DLD1 (cell line): Measurements from ENCODE around the gene HECTD4.

Source experiments
- in situ Hi-C: cut with HindIII; loops from 2 replicates; pipeline ENCODE4 v1.10.0; 2017; ENCODE audit warnings: low sequenced_read_pairs

HECTD4 gene

GRCh38 chr12:112325622-112326207 is 56.5 kb downstream of the HECTD4 start:
- in situ Hi-C loops: no loop called here

- in situ Hi-C loops: no loop called here
These were observed 57.1 kb downstream of the HECTD4 start for GRCh38 chr12:112325157-112325556.

- in situ Hi-C loops: no loop called here
These were observed 59.2 kb downstream of the HECTD4 start for GRCh38 chr12:112322882-112323547.

- in situ Hi-C loops: no loop called here
These were observed 59.8 kb downstream of the HECTD4 start for GRCh38 chr12:112322441-112322840.

GRCh38 chr12:112321245-112321644 is 61.0 kb downstream of the HECTD4 start:
- in situ Hi-C loops: no loop called here

GRCh38 chr12:112319395-112319794 is 62.8 kb downstream of the HECTD4 start:
- in situ Hi-C loops: no loop called here

- in situ Hi-C loops: no loop called here
These were observed 64.8 kb downstream of the HECTD4 start for GRCh38 chr12:112317481-112317880.

GRCh38 chr12:112314981-112315380 is 67.2 kb downstream of the HECTD4 start:
- in situ Hi-C loops: no loop called here

GRCh38 chr12:112309797-112310196 is 72.4 kb downstream of the HECTD4 start:
- in situ Hi-C loops: no loop called here

- in situ Hi-C loops: no loop called here
These were observed 73.6 kb downstream of the HECTD4 start for GRCh38 chr12:112308652-112309051.

- in situ Hi-C loops: no loop called here
These were observed 74.1 kb downstream of the HECTD4 start for GRCh38 chr12:112308161-112308560.

GRCh38 chr12:112307317-112308011 is 74.8 kb downstream of the HECTD4 start:
- in situ Hi-C loops: no loop called here

GRCh38 chr12:112305951-112306350 is 76.3 kb downstream of the HECTD4 start:
- in situ Hi-C loops: no loop called here

- in situ Hi-C loops: no loop called here
These were observed 77.8 kb downstream of the HECTD4 start for GRCh38 chr12:112304436-112304835.

GRCh38 chr12:112303799-112304198 is 78.4 kb downstream of the HECTD4 start:
- in situ Hi-C loops: no loop called here

- in situ Hi-C loops: no loop called here
These were observed 79.2 kb downstream of the HECTD4 start for GRCh38 chr12:112303004-112303403.

GRCh38 chr12:112299704-112300103 is 82.5 kb downstream of the HECTD4 start:
- in situ Hi-C loops: no loop called here

- in situ Hi-C loops: no loop called here
These were observed 85.0 kb downstream of the HECTD4 start for GRCh38 chr12:112297188-112297587.

- in situ Hi-C loops: no loop called here
These were observed 86.0 kb downstream of the HECTD4 start for GRCh38 chr12:112296183-112296582.

GRCh38 chr12:112294793-112295192 is 87.4 kb downstream of the HECTD4 start:
- in situ Hi-C loops: no loop called here

GRCh38 chr12:112288638-112289037 is 93.6 kb downstream of the HECTD4 start:
- in situ Hi-C loops: loop anchor here (10.0 kb wide), 1 partner anchor 254 kb away; no protein-coding TSS in a partner anchor
